HFFc6 (cell line): Measurements from ENCODE around the gene RSL24D1. TPM values are rescaled to one million over a fixed set of nuclear protein-coding genes. Genes with fewer than 3 reads are reported as not detected.

Source experiments
- DNase-seq: peaks from one replicate; pipeline ENCODE4 v3.0.0-alpha.2; 2018
- H3K27ac Mint-ChIP-seq: 2 replicates; pipeline ENCODE4 v1.8.0; 2020; ENCODE audit warnings: mild to moderate bottlenecking, mixed read lengths
- H3K27me3 Mint-ChIP-seq: 2 replicates; pipeline ENCODE4 v1.8.0; 2021; ENCODE audit warnings: mild to moderate bottlenecking, moderate library complexity, mixed read lengths; ENCODE audit not compliant: insufficient read depth
- H3K36me3 Mint-ChIP-seq: 2 replicates; pipeline ENCODE4 v1.8.0; 2021; ENCODE audit warnings: low read depth, mixed read lengths
- H3K4me1 Mint-ChIP-seq: 2 replicates; pipeline ENCODE4 v1.8.0; 2020; ENCODE audit warnings: low read depth, mixed read lengths
- H3K4me3 Mint-ChIP-seq: 2 replicates; pipeline ENCODE4 v1.8.0; 2020; ENCODE audit warnings: mild to moderate bottlenecking, moderate library complexity, mixed read lengths
- H3K9me3 Mint-ChIP-seq: 2 replicates; pipeline ENCODE4 v1.8.0; 2020; ENCODE audit warnings: mild to moderate bottlenecking, mixed read lengths
- CTCF ChIP-seq: fragments of 200-600 bp; sonication (generic); IDR thresholded peaks from 2 replicates; pipeline ENCODE4 v1.5.0; 2021; ENCODE audit warnings: antibody characterized with exemption, mild to moderate bottlenecking
- total RNA-seq, 6 experiments: library from RNA; stranded (reverse); fragmentation: NEBNext Ultra II Directional; extraction: Animal tissue kit (Norgen Biotek cat#: 25700); gene quantifications; 2 replicates in 1 of 6; 3 replicates in 5 of 6; pipeline ENCODE4 v1.2.3, GENCODE V29; 2021

The RSL24D1 gene
- total RNA-seq, 6 experiments from 2014 or later = 51.8 to 58.1 (median 55.4) TPM

GRCh38 chr15:55226127-55226526, 29.4 kb upstream of the RSL24D1 start:
- H3K4me1 Mint-ChIP-seq = peaks cover 24% of the 10 kb centered on the region
- TF ChIP-seq CTCF = no peak
- H3K9me3 Mint-ChIP-seq = no peaks in the 10 kb centered on the region
- no peaks in the 10 kb centered on the region for H3K27me3 Mint-ChIP-seq
- H3K36me3 Mint-ChIP-seq = no peaks in the 10 kb centered on the region
- no peak for DNase-seq
- H3K4me3 Mint-ChIP-seq = no peak overlapping the region
- H3K27ac Mint-ChIP-seq = no peak overlapping the region

- Mint-ChIP-seq H3K9me3 (no peaks in the 10 kb centered on the region), H3K4me3 (no peak overlapping the region), H3K4me1 (peaks cover 25% of the 10 kb centered on the region), H3K27ac (no peak overlapping the region), H3K27me3 (no peaks in the 10 kb centered on the region), H3K36me3 (no peaks in the 10 kb centered on the region)
- DNase-seq = no peak
- TF ChIP-seq CTCF = no peak
Observed at GRCh38 chr15:55224892-55225291, 28.2 kb upstream of the RSL24D1 start.

GRCh38 chr15:55222588-55222987, 25.8 kb upstream of the RSL24D1 start:
- no peaks in the 10 kb centered on the region for H3K36me3 Mint-ChIP-seq
- no peaks in the 10 kb centered on the region for H3K27me3 Mint-ChIP-seq
- no peak overlapping the region for H3K4me3 Mint-ChIP-seq
- H3K4me1 Mint-ChIP-seq = peaks cover 26% of the 10 kb centered on the region
- no peak for DNase-seq
- peak overlapping the region; percentile 95 for H3K27ac Mint-ChIP-seq
- no peak for TF ChIP-seq CTCF
- no peaks in the 10 kb centered on the region for H3K9me3 Mint-ChIP-seq

GRCh38 chr15:55221090-55222011, 24.6 kb upstream of the RSL24D1 start:
- Mint-ChIP-seq H3K27me3 (no peaks in the 10 kb centered on the region), H3K4me1 (peaks cover 26% of the 10 kb centered on the region), H3K4me3 (peak overlapping the region; percentile 82)

GRCh38 chr15:55220606-55221005, 23.9 kb upstream of the RSL24D1 start:
- H3K27me3 Mint-ChIP-seq = no peaks in the 10 kb centered on the region
- H3K4me3 Mint-ChIP-seq = peak overlapping the region; percentile 82
- peak overlapping the region; percentile 95 for H3K27ac Mint-ChIP-seq

More at GRCh38 chr15:55221090-55222011, 24.6 kb upstream of the RSL24D1 start:
- Mint-ChIP-seq H3K36me3 (no peaks in the 10 kb centered on the region), H3K27ac (peak overlapping the region; percentile 95), H3K9me3 (no peaks in the 10 kb centered on the region)
- TF ChIP-seq CTCF = no peak
- peak; percentile 89 for DNase-seq

More at GRCh38 chr15:55220606-55221005, 23.9 kb upstream of the RSL24D1 start:
- no peak for DNase-seq
- peaks cover 26% of the 10 kb centered on the region for H3K4me1 Mint-ChIP-seq
- no peaks in the 10 kb centered on the region for H3K36me3 Mint-ChIP-seq
- no peak for TF ChIP-seq CTCF
- H3K9me3 Mint-ChIP-seq = no peaks in the 10 kb centered on the region
